HG03354 (cell line): ENCODE data around the gene RFK.

ENCODE experiments used
- ATAC-seq: cut with Tn5 transposase; IDR thresholded peaks from one replicate; pipeline ENCODE4 v1.9.1; 2021; ENCODE audit warnings: mild to moderate bottlenecking; ENCODE audit not compliant: unreplicated experiment, poor library complexity, severe bottlenecking

The RFK gene

DNA sequence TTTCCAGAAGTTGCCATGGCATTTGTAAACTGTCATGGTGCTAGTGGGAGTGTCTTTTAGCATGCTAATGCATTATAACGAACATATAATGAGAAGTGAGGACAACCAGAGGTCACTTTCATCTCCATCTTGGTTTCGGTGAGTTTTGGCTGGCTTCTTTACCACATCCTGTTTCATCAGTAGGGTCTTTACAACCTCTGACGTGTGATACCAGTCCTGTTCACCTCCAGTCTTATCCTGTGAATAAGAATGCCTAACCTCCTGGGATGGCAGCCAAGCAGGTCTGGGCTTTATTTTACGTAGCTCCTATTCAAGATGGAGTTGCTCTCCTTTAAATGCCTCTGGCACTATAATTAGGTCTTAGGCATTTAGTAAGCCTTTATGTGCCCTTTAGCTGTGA is 20.4 kb upstream of the RFK start:
- ATAC-seq = peak; percentile 88

DNA sequence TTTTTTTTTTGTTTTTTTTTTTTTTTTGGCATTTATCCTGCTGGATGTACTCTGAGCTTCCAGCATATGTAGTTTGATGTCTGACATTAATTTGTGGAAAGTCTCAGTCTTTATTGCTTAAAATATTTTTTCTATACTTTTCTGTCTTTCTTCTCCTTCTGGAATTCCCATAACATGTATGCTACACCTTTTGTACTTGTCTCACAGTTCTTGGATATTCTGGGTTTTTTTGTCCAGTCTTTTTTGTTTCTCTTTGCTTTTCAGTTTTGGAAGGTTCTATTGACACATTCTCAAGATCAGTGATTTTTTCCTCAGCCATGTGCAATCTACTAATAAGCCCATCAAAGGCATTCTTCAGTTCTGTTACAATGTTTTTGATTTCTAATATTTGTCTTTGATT is 19.4 kb upstream of the RFK start:
- no peak for ATAC-seq

DNA sequence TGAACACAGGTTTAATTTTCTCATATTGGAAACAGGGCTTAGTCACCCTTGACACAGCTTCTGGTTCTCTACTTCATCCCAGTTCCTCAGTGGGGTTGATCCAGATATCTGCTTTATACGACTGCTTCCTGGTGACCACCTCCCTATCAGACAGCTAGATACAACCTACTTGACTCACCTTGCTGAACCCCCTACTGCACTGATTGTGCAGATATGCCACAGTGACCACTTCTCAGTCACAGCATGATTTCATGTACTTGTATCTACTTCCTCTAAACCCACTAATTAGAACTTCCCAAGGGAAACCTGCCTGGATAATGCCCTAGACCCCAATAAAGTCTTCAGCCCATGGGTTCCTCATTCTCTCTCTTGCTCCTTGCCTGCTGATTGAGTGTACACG is 18.4 kb upstream of the RFK start:
- no peak for ATAC-seq

DNA sequence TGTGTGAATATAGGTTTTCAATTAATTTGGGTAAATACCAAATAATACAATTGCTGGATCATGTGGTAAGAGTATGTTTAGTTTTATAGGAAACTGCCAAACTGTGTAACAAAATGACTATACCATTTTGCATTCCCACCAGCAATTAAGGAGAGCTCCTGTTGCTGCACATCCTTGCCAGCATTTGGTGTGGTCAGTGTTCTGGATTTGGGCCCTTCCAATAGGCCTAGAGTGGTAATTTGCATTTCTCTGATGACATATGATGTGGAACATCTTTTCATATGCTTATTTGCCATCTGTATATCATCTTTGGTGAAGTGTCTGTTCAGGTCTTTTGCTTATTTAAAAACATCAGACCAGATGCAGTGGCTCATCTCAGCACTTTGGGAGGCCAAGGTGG is 11.6 kb upstream of the RFK start:
- ATAC-seq = no peak

DNA sequence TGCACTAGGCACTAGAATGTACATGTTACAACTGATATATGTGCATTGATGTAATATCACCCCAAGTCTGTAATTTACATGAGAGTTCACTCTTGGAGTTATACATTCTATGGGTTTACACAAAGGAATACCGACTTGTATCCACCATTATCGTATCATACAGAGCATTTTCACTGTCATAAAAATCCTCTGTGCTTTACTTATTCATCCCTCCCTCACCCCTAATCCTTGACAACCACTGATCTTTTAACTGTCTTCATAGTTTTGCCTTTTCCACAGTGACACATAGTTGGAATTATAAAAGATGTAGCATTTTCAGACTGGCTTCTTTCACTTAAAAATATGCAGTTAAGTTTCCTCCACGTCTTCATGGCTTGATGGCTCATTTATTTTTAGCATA is 11.1 kb upstream of the RFK start:
- ATAC-seq = no peak

DNA sequence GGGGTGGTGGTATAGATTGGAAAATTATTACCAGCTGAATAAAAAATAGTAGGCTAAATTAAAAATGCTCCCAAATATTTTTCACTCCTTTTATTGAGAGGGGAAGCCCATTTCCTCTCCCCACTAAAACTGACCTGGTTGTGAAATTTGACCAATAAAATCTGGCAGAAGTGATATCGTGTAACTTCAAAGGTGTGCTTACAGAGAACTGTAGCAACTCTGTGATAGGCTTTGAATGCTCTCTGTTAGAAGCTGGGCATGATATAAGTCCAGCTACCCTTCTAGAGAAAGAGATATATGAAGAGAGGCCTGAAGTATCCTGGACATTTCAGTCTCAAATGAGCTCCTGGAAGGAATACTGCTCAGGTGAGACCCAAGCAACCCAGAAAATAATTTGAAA is 10.2 kb upstream of the RFK start:
- no peak for ATAC-seq

DNA sequence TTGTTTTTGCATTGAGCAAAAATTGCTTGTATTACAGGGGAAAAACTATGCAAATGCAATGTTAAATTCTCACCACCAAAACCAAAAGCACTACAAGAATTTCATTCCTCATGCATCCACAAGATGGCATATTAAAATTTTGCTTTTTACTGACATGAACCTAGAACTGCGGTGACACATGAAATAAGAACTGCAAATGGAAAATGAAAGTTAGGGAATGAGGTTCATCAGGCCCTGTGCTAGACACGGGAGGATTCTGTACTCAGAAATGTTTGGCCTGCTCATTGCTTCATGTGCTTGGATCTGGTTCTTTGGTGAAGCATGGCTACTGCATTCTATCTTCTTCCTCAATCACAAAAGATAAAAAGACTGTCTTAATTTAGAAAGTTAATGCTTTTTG is 9.1 kb upstream of the RFK start:
- peak; percentile 90 for ATAC-seq

DNA sequence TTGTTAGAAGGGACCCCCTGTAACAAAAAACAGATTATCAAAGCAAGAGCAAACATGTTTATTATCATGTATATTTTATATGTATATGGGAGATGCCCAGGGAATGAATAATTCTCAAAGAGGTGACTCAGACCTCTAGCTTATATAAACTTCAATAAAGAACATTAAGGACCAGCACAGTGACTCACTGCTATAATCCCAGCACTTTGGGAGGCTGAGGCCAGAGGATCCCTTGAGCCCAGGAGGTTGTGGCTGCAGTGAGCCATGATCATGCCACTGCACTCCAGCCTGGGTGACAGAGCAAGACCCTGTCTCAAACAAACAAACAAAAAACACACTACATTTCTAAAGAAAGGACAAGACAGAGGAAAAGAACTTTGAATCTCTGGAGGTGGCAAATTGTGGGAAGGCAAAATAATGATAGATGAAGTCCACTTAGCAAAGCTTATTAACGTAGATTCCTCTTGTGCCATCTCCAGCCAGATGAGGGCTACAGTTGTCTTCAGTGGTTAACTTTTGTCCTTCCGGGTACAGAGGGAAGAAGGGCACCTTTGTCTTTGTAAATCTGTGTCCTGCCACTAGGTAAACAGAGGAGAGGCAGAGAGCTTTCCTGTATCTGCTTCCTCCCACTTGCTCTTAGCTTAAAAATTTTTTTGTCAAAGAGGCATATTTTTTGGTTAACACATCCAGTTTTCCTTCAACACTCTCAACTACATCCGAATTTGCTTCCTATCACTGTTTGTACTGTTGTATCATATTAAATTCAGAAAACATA is 7.5 kb upstream of the RFK start:
- ATAC-seq = no peak

DNA sequence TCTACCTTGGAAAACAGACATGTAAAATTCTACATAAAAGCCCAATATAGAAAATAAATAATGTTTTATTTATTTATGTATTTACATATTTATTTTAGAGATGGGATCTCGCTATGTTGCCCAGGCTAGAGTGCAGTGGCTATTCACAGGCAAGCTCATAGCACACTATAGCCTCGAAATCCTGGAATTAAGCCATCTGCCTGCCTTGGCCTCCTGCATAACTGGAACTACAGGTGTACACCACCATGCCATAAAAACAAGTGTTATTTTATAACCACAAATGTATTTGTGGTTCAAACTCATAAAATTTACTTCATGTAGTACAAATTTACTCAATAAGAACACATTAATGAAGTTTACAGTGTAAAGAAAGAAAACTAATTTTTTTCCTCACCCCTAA is 7.0 kb upstream of the RFK start:
- ATAC-seq = no peak

DNA sequence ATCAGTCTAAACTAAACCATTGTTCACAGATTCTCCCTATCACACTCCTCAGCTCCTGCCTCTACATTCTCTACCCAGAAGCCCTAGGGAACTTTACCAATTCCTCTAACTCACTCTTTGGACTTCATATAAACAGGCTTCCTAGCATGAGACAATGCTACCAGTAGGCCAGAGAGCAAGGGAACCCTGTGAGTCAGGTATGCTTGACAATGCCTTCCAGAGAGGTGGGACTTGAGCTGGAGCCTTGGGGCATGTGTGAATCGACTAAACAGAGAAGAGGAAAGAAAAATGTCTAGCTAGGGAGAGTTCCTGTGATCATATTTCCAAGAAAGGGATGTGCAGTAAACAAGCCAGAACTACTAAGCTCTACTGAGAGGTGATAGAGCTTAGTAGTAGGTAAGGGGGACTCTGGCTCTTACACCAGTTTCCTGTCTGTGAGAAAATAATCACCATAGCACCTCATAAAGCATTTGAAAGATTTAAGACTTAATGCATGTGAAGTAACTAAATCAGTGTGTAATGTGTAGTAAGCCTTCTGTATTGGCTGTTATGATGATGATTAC is 6.4 kb upstream of the RFK start:
- no peak for ATAC-seq

DNA sequence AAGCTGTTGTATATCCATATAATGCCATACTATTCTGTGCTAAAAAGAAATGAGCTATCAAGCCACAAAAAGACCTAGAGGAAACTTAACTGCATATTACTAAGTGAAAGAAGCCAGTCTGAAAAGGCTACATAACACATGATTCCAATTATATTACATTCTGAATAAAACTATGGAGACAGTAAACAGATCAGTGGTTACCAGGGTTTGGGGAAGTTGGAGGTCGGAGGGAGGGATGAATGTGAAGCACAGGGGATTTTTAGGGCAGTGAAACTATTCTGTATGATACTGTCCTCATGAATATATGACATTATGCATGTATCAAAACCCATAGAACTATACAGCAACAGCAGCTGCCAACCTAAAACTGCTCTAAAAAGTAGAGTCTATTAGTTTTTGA is 5.6 kb upstream of the RFK start:
- ATAC-seq = no peak

DNA sequence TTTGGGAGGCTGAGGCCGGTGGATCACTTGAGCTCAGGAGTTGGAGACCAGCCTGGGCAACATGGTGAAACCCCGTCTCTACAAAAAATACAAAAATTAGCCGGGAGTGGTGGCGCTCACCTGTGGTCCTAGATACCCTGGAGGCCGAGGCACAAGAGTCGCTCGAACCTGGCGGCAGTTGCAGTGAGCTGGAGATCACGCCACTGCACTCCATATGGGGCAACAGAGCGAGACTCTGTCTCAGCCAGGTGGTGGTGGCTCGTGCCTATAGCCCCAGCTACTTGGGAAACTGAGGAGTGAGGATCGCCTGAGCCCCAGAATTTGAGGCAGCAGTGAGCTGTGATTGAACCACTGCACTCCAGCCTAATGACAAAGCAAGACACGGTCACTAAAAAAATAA is 2.4 kb upstream of the RFK start:
- no peak for ATAC-seq

DNA sequence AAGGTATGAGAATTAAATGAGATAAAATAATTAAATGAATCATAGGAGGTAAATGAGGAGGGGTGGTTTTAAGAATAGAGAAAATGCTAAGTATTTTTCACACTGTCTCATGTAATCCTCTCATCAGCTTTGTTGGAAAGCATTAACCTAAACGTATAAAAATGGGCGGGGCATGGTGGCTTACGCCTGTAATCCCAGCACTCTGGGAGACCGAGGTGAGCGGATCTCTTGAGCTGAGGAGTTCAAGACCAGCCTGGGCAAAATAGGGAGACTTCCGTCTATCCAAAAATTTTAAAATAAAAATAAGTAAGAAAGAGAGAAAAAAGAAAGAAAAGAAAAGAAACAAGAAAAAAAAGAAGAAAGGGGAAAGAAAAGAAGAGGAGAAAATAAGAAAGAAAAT is 1.9 kb upstream of the RFK start:
- no peak for ATAC-seq

DNA sequence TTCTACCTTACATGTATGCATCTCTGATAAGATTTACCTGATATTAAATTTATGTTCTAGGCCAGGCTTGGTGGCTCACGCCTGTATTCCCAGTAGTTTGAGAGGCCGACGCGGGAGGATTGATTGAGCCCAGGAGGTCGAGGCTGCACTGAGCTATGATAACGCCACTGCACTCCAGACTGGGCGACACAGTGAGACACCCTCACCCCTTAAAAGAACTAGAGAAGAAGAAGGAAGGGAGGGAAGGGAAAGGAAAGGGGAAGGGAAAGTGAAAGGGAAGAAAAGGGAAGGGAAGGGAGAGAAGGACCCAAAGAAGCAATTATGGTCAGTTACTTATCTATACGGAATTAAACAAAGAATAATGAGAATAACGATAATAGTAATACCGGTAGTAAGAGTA is 1.2 kb upstream of the RFK start:
- no peak for ATAC-seq

DNA sequence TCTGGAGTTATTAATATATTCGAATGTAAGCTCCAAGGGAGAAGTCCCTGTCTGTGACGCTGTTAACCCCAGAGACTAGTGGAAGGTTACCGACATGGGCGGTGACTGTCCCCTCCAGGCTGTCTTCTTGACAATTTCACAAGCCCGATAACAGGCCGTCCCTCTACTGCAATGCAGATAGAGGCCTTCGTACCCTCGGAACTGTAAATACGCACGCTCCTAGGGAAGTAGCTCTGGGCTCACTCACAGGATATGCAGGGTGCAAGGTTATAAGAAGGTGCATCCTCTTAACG is 680 bp upstream of the RFK start:
- ATAC-seq = peak; percentile 62

DNA sequence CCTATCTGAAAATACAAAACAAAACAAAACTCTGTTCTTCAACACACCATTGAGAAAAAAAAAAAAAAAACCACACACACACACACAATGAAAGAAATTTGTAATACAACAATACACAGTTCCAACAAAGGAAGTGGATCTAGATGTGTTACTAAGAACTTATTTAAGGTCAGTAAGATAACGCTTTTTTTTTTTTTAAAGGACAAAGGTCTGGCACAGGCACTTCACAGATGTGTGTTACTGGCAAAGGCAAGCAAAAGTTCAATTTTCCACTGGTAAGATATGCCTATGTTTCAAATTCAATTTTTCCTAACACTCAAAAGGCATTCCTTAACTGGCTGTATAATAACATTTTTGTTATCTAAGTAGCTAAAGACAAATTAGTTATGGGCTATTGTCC is 3.6 kb downstream of the RFK start:
- no peak for ATAC-seq

DNA sequence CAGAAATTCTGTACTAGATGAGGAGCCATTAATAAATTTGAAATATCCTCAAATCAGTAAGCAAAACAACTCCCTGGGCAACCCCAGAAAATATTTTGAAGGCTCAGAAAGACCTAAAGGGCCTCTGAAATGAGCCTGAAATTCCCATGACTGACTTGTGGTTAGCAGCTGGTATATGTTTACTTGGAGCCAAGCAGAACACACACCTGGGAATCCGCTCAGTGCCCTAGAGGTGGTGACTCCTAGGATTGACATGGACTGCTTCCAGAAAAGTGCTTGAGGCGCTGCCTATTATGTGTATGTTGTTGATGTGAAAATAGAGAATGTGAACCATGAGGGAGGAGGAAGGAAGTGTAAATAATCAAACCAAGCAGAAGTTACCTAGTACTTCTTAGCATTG is 14.7 kb downstream of the RFK start:
- ATAC-seq = no peak

DNA sequence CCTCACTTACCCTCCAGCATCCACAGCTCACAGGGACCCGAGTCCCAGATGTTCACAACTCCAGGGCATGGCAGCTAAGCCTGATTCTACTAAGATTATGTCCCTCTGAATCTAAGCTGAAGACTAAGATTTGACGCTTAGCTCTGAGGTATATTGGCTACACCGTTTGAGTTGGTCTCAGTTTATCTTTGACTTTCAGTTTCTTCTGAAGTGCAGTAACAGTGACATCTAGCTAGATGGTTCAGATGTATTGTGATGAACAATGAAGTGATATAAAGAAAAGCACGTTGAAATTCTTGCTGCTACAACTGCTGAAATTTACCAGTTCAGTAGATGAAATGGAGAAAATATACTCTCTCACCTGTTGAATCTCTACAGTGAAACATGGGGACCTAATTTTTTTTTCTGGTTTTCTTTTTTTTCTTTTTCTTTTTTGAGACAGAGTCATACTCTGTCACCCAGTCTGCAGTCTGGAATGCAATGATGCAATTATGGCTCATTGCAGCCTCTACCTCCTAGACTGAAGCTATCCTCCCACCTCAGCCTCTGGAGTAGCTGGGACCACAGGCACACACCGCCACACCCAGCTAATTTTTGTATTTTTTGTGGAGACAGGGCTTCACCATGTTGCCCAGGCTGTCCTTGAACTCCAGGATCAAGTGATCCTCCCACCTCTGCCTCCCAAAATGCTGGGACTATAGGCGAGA is 15.7 kb downstream of the RFK start:
- ATAC-seq = no peak

DNA sequence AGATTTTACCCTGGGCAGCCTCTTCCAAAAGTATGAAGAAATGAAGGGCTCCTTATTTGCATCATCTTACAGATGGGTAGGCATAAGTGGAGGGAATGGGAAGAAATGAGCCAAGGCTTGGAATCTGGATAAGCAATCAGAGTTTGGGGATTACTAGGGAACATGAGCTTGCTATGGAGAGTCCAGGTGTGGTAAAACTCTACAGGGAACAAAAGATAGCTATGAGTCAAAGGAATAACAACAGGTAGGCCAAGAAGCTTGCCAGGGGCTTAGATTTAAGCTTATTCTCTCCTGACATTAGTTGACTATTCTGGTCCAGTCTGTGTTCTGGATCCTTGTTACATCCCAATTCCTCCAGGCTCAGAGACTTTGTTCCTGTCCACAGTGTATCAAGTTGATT is 16.4 kb downstream of the RFK start:
- ATAC-seq = no peak

DNA sequence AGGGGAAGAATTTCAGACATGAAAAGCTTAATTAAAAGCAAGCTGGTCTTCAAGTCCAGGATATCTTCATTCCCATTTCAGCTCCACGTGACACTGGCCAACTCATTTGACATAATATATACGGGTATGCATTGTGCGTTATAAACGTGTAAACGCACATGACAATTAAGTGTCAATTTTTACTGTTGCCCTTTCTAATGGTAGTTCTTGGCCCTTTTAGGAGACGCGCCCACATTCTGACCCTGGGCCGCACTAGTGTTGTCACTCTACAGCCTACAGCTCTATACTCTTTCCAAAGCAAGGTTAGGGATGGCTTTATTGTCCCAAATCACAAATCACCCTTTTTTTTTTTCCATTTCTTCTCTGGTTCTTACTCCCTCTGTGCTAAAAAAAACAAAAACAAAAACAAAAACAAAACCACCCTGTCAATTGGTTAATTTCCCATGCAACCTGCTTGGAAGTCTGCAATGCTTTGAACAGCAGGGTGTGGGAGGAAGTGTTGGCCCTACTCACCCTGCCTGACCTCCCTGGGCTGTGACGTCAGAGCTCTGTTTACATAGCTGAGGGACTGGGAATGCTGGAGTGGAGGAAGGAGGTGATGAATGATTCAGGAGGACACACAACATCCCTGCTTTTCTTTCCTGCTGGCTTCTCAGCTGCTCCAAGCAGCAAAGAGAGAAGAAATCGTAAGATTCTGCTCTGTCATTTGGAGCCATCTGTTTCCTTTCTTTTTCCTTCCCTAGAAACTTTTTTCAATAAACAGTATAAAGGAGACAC is 19.3 kb downstream of the RFK start:
- no peak for ATAC-seq
